H1 (cell line): Measurements from ENCODE around the gene HRH2. TPM values are rescaled to one million over a fixed set of nuclear protein-coding genes. Genes with fewer than 3 reads are reported as not detected.
"Not testable (repeated sequence)": the region's sequence is repeated elsewhere in the genome, so short reads cannot be mapped to it uniquely, and the experiment has no call there.

Source experiments
- CTCF ChIA-PET: fragments of 300-600 bp; sonication (Branson Sonifier 250); formaldehyde crosslinking; loops from one replicate; lab custom pipeline; 2021; ENCODE audit not compliant: partially characterized antibody; lab: Charles Lee
- POLR2A ChIA-PET: fragments of 300-600 bp; sonication (Branson Sonifier 250); formaldehyde crosslinking; loops from one replicate; lab custom pipeline; 2021; ENCODE audit warnings: inconsistent platforms; ENCODE audit not compliant: partially characterized antibody; lab: Charles Lee
- DNase-seq, 2 experiments: peaks; one replicate each; pipeline versions ENCODE4 v3.0.0 to v3.0.0-alpha.2; 2010 to 2022; ENCODE audit warnings: low spot score in 2 of 2, low read depth in 1 of 2, mixed read lengths in 1 of 2
- FAIRE-seq: peaks from 2 replicates; lab custom pipeline; 2011; peaks lifted over from hg19 to GRCh38; lab: Jason Lieb, UNC
- H2AFZ ChIP-seq: 2 replicates; pipeline ENCODE4 v1.8.1; 2012; ENCODE audit warnings: low read length, inconsistent platforms
- H2AK5ac ChIP-seq: 2 replicates; pipeline ENCODE4 v1.6.1; 2013; ENCODE audit warnings: low read depth, low read length
- H2BK120ac ChIP-seq: replicated peaks from 2 replicates; pipeline ENCODE3; 2013; ENCODE audit warnings: low read depth, low read length, inconsistent platforms
- H2BK12ac ChIP-seq: 2 replicates; pipeline ENCODE4 v1.6.1; 2013; ENCODE audit warnings: low read depth, low read length
- H2BK15ac ChIP-seq: 2 replicates; pipeline ENCODE4 v1.6.1; 2013; ENCODE audit warnings: low read length
- H2BK20ac ChIP-seq: 2 replicates; pipeline ENCODE4 v1.6.1; 2013; ENCODE audit warnings: low read length
- H2BK5ac ChIP-seq: 2 replicates; pipeline ENCODE4 v1.6.1; 2013; ENCODE audit warnings: low read depth, low read length
- H3K14ac ChIP-seq: 2 replicates; pipeline ENCODE4 v1.6.1; 2013; ENCODE audit warnings: inconsistent platforms; ENCODE audit not compliant: insufficient read length
- H3K18ac ChIP-seq: 2 replicates; pipeline ENCODE4 v1.6.1; 2013; ENCODE audit warnings: low read length; ENCODE audit errors: extremely low read depth
- H3K23ac ChIP-seq: 2 replicates; pipeline ENCODE4 v1.6.1; 2013; ENCODE audit warnings: inconsistent platforms; ENCODE audit not compliant: insufficient read length
- H3K23me2 ChIP-seq: 2 replicates; pipeline ENCODE4 v1.6.1; 2013; ENCODE audit warnings: low read depth, low read length
- H3K27ac ChIP-seq: 2 replicates; pipeline ENCODE4 v1.6.1; 2011; ENCODE audit warnings: low read depth, low read length, inconsistent platforms
- H3K27me3 ChIP-seq, 4 experiments: replicated peaks in 1 of 4; 1 replicate in 1 of 4; 2 replicates in 3 of 4; pipeline versions ENCODE4 v1.6.1 to v1.8.1; 2011 to 2013; ENCODE audit warnings: low read length in 3 of 4, mild to moderate bottlenecking in 3 of 4, inconsistent platforms in 2 of 4, mixed read lengths in 2 of 4, moderate library complexity in 1 of 4; ENCODE audit not compliant: control insufficient read depth in 3 of 4, insufficient read depth in 3 of 4; ENCODE audit errors: extremely low read depth in 1 of 4
- H3K36me3 ChIP-seq, 4 experiments: 2 replicates each; pipeline versions ENCODE4 v1.6.1 to v1.8.1; 2011 to 2013; ENCODE audit warnings: mild to moderate bottlenecking in 4 of 4, low read length in 3 of 4, moderate library complexity in 2 of 4, control low read depth in 1 of 4, inconsistent platforms in 1 of 4; ENCODE audit not compliant: insufficient read depth in 4 of 4, control insufficient read depth in 2 of 4
- H3K4ac ChIP-seq: replicated peaks from 2 replicates; pipeline ENCODE3; 2013; ENCODE audit warnings: low read length, low read depth, mixed read lengths, inconsistent platforms; ENCODE audit not compliant: insufficient read length
- H3K4me1 ChIP-seq, 4 experiments: replicated peaks in 1 of 4; 1 replicate in 1 of 4; 2 replicates in 3 of 4; pipeline versions ENCODE4 v1.6.1 to v1.8.1; 2011 to 2013; ENCODE audit warnings: low read length in 3 of 4, inconsistent platforms in 2 of 4, mixed read lengths in 1 of 4; ENCODE audit not compliant: insufficient read depth in 4 of 4, control insufficient read depth in 3 of 4
- H3K4me2 ChIP-seq, 2 experiments: 2 replicates each; pipeline versions ENCODE4 v1.6.1 to v1.8.1; 2011 to 2013; ENCODE audit warnings: low read depth in 2 of 2, low read length in 2 of 2, control low read depth in 1 of 2, inconsistent platforms in 1 of 2, mild to moderate bottlenecking in 1 of 2; ENCODE audit not compliant: insufficient read depth in 1 of 2
- H3K4me3 ChIP-seq, 4 experiments: fragments of 200-600, 300-600 bp in 1 of 4; sonication (generic), shearing (Covaris generic), sonication (Bioruptor Twin) in 1 of 4; 2 replicates each; pipeline versions ENCODE4 v1.5.1 to v1.8.1; 2011 to 2016; ENCODE audit warnings: low read length in 4 of 4, low read depth in 3 of 4, control low read depth in 2 of 4, inconsistent platforms in 2 of 4, mild to moderate bottlenecking in 2 of 4, mixed read lengths in 1 of 4, moderate library complexity in 1 of 4; ENCODE audit not compliant: insufficient read depth in 2 of 4; ENCODE audit errors: extremely low read depth in 1 of 4
- H3K56ac ChIP-seq: replicated peaks from 2 replicates; pipeline ENCODE3; 2013; ENCODE audit warnings: low read depth, mild to moderate bottlenecking, mixed read lengths, low read length, inconsistent platforms; ENCODE audit not compliant: insufficient read length
- H3K79me1 ChIP-seq: 2 replicates; pipeline ENCODE4 v1.6.1; 2013; ENCODE audit warnings: low read depth, low read length, control low read depth
- H3K79me2 ChIP-seq, 2 experiments: 2 replicates each; pipeline versions ENCODE4 v1.6.1 to v1.8.1; 2012 to 2013; ENCODE audit warnings: low read length in 2 of 2, mild to moderate bottlenecking in 2 of 2, inconsistent platforms in 1 of 2; ENCODE audit not compliant: insufficient read depth in 2 of 2, control insufficient read depth in 1 of 2
- H3K9ac ChIP-seq, 4 experiments: replicated peaks in 1 of 4; 1 replicate in 1 of 4; 2 replicates in 3 of 4; pipeline versions ENCODE4 v1.6.1 to v1.8.1; 2011 to 2013; ENCODE audit warnings: low read depth in 3 of 4, low read length in 3 of 4, control low read depth in 2 of 4, mild to moderate bottlenecking in 2 of 4, moderate library complexity in 2 of 4, inconsistent platforms in 1 of 4; ENCODE audit errors: extremely low read depth in 1 of 4
- H3K9me3 ChIP-seq, 2 experiments: 2 replicates each; pipeline versions ENCODE4 v1.6.1 to v1.8.1; 2012 to 2013; ENCODE audit warnings: mild to moderate bottlenecking in 2 of 2, moderate library complexity in 2 of 2, control low read depth in 1 of 2, inconsistent platforms in 1 of 2, low read depth in 1 of 2, low read length in 1 of 2, mixed read lengths in 1 of 2; ENCODE audit not compliant: insufficient read depth in 2 of 2
- H4K20me1 ChIP-seq, 2 experiments: replicated peaks in 1 of 2; 2 replicates each; pipeline versions ENCODE3 to v1.8.1; 2011 to 2013; ENCODE audit warnings: inconsistent platforms in 2 of 2, low read length in 2 of 2, mild to moderate bottlenecking in 1 of 2; ENCODE audit not compliant: insufficient read depth in 2 of 2, control insufficient read depth in 1 of 2
- H4K5ac ChIP-seq: 2 replicates; pipeline ENCODE4 v1.6.1; 2013; ENCODE audit warnings: low read length, low read depth, mixed read lengths, inconsistent platforms; ENCODE audit not compliant: insufficient read length
- H4K8ac ChIP-seq: 2 replicates; pipeline ENCODE4 v1.8.0; 2013; ENCODE audit warnings: mild to moderate bottlenecking, moderate library complexity, low read length, inconsistent platforms; ENCODE audit not compliant: insufficient read depth; ENCODE audit errors: extremely low read depth
- H4K91ac ChIP-seq: replicated peaks from 2 replicates; pipeline ENCODE3; 2013; ENCODE audit warnings: low read length, mixed read lengths, inconsistent platforms; ENCODE audit not compliant: insufficient read length
- WGBS, 2 experiments: shearing (Covaris generic) in 1 of 2; methylation state at CpG; one replicate each; pipeline versions ENCODE4 v1.1.6 to v1.1.7; 2013 to 2015; ENCODE audit warnings: low lambda C conversion rate in 2 of 2, mixed read lengths in 2 of 2, inconsistent platforms in 1 of 2, low coverage in 1 of 2, missing lambda C conversion rate in 1 of 2; ENCODE audit not compliant: insufficient replicate concordance in 2 of 2, insufficient coverage in 1 of 2, insufficient read length in 1 of 2; ENCODE audit errors: extremely low coverage in 1 of 2, missing lambda C conversion rate in 1 of 2; 5-methylcytosine and 5-hydroxymethylcytosine counted together
- polyA plus RNA-seq, 7 experiments: library from polyadenylated mRNA; depleted of rRNA in 3 of 7; stranded (reverse) in 5 of 7; unstranded in 2 of 7; fragments of >200 nt in 5 of 7; fragments of 200-250 nt in 2 of 7; gene quantifications; 1 replicate in 5 of 7; 2 replicates in 1 of 7; 4 replicates in 1 of 7; pipeline versions ENCODE4 v1.2.1 to v1.2.3, GENCODE V29; 2011 to 2013; ENCODE audit warnings: missing spikeins in 2 of 7, mixed read lengths in 2 of 7
- total RNA-seq: library from RNA; stranded (reverse); fragmentation: NEBNext Ultra II Directional; extraction: Animal tissue kit (Norgen Biotek cat#: 25700); gene quantifications from 2 replicates; pipeline ENCODE4 v1.2.1, GENCODE V29; 2021

The HRH2 gene
- total and polyA plus RNA-seq, 2 of the 8 experiments (the other 6 are each of a cell fraction or from before 2014, with no cell fraction given), result 7.8 to 8.1 TPM

DNA sequence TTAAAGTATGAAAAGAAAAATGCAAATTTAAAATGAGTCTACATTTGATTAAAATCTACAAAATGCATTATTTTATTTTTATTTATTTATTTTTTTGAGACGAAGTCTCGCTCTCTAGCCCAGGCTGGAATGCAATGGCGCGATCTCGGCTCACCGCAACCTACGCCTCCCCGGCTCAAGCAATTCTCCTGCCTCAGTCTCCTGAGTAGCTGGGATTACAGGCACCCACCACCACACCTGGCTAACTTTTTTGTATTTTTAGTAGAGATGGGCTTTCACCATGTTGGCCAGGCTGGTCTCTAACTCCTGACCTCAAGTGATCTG is 61.2 kb downstream of the HRH2 start:
- DNase-seq, FAIRE-seq: not testable (repeated sequence)
- CTCF ChIA-PET, result interaction anchor here (0.6 to 4.1 kb wide), 55 partner anchors 9 to 258 kb away, joined by 3 to 199 read pairs (median 4); partner anchors contain the start of genes CPLX2 and HRH2

More for the DNA sequence above, 61.2 kb downstream of the HRH2 start:
- H4K91ac ChIP-seq, H4K20me1 ChIP-seq, H2BK20ac ChIP-seq, H3K4ac ChIP-seq, H3K18ac ChIP-seq, H3K27me3 ChIP-seq, H2AFZ ChIP-seq, H3K23me2 ChIP-seq, H2BK5ac ChIP-seq, POLR2A ChIA-PET, H2BK15ac ChIP-seq, H3K9ac ChIP-seq, H3K4me1 ChIP-seq, H3K14ac ChIP-seq, H3K27ac ChIP-seq, H3K23ac ChIP-seq, H3K79me1 ChIP-seq, H3K56ac ChIP-seq, H2AK5ac ChIP-seq, H2BK12ac ChIP-seq, H4K5ac ChIP-seq, H2BK120ac ChIP-seq, H3K36me3 ChIP-seq, H3K4me3 ChIP-seq, H3K4me2 ChIP-seq, H4K8ac ChIP-seq, H3K79me2 ChIP-seq: not testable (repeated sequence)
- H3K9me3 ChIP-seq, result peaks cover 9 to 16% of the 10 kb centered on the region in 2 experiments
- 91% methylated on average over 8 of the region's 8 CpGs; no CpG with 5 or more reads in 1 of the 2 experiments for WGBS, 2 experiments
